ENCODE results near the gene INSM1. TPM values are rescaled to one million over a fixed set of nuclear protein-coding genes. Genes with fewer than 3 reads are reported as not detected.

The INSM1 gene
- total RNA-seq, 1 experiment from 2014 or later: 0.07 TPM

DNA sequence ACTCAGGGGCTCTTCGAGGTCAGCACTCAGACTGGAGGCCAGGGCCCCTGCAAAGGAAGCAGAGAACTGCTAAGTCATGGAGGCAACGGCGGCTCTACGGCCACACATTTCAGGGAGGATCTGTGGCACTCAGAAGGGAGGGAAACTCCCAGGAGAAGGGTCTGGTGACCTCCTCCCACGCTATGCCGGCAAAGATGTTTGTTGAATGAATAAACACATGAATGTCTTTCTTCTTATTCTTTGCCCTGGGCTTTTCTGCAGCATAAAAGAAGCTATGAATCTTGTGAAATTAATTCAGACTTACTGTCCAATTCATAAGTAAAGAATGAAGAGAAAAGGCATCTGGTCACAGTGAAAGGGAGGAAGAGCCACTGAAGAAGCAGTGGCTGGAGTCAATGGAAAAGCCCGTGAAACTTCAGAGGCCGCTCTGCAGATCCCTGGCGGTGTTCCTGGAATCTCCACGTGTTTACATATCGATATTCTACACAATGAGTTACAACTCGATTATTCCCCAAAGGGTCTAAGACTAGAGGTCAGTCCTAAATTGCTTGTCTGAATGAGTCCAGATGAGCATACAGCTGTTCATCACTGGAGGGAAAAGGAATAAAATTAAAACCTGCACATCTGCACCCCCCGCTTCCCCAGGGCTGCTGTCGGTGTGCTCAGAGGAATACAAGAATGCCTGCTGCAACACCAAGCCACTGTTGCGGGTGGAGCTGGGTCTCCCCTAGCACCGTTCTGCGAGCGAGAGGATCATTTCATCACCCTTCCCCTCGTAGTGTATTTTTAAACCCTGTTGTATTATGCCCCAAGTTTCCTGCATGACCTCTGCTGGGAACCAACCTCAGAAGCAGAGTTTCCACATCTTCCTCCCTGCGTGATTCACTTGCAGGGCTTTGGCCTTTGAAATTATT is 25.6 kb downstream of the INSM1 start (continued):
- TF ChIP-seq FOSL1 (IDR thresholded peaks at IDR 0.05; ENCODE audit: low read depth) (no peak), CBX3 (IDR thresholded peaks at IDR 0.05; ENCODE audit: low read depth) (no peak), EZH2 (IDR thresholded peaks at IDR 0.05) (no peak)
- TF ChIP-seq, protein P1, sequence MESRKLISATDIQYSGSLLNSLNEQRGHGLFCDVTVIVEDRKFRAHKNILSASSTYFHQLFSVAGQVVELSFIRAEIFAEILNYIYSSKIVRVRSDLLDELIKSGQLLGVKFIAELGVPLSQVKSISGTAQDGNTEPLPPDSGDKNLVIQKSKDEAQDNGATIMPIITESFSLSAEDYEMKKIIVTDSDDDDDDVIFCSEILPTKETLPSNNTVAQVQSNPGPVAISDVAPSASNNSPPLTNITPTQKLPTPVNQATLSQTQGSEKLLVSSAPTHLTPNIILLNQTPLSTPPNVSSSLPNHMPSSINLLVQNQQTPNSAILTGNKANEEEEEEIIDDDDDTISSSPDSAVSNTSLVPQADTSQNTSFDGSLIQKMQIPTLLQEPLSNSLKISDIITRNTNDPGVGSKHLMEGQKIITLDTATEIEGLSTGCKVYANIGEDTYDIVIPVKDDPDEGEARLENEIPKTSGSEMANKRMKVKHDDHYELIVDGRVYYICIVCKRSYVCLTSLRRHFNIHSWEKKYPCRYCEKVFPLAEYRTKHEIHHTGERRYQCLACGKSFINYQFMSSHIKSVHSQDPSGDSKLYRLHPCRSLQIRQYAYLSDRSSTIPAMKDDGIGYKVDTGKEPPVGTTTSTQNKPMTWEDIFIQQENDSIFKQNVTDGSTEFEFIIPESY (IDR thresholded peaks at IDR 0.05; ENCODE audit: extremely low read depth, insufficient replicate concordance, low read length): no peak

DNA sequence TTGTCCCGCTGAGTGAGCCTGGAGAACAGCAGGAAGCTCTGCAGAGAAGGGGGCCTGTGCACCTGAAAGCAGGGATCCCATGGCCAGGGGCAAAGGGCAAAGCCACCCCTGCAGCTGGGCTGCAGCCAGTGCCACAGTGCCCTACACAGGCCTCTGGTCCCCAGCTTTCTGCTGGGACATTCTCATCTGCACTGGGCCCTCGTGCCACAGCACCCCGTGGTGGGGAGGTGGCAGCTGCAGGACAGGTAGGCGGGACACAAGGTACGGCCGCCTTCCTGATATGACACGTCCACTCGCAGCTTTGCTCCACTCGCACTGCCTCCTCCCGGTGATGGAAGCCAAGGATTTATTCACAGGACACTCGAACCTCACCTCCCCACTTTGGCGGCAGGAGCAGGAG is 27.2 kb downstream of the INSM1 start:
- Histone ChIP-seq H3K36me3 (ENCODE audit: control insufficient read depth in 1 of 2, insufficient read depth in 2 of 2, low read length in 2 of 2) (no peaks in the 10 kb centered on the region), H3K27me3 (ENCODE audit: insufficient read depth, low read length) (no peaks in the 10 kb centered on the region), H3K27ac (ENCODE audit: low read depth, low read length) (no peak overlapping the region), H3K79me2 (ENCODE audit: insufficient read depth, low read length) (no peaks in the 10 kb centered on the region), H4K20me1 (ENCODE audit: insufficient read depth) (no peaks in the 10 kb centered on the region), H3K4me3 (replicated peaks in 1 of 2; ENCODE audit: low read depth in 1 of 2, low read length in 2 of 2) (no peak overlapping the region), H3K4me1 (ENCODE audit: control insufficient read depth in 1 of 2, insufficient read depth in 2 of 2, low read length in 2 of 2) (no peaks in the 10 kb centered on the region), H3K9me2 (ENCODE audit: insufficient read depth) (no peaks in the 10 kb centered on the region), H3K9me3 (ENCODE audit: control insufficient read depth in 1 of 2, insufficient read depth in 1 of 2, low read depth in 1 of 2, low read length in 2 of 2) (no peaks in the 10 kb centered on the region), H3K9ac (ENCODE audit: low read length) (no peak overlapping the region), H3K4me2 (ENCODE audit: low read length) (no peak overlapping the region), H2AFZ (ENCODE audit: low read depth, low read length, poor library complexity, severe bottlenecking) (no peak overlapping the region)
- BruUV-seq (replicated peaks): no TSS peak
- TF ChIP-seq, protein P2, sequence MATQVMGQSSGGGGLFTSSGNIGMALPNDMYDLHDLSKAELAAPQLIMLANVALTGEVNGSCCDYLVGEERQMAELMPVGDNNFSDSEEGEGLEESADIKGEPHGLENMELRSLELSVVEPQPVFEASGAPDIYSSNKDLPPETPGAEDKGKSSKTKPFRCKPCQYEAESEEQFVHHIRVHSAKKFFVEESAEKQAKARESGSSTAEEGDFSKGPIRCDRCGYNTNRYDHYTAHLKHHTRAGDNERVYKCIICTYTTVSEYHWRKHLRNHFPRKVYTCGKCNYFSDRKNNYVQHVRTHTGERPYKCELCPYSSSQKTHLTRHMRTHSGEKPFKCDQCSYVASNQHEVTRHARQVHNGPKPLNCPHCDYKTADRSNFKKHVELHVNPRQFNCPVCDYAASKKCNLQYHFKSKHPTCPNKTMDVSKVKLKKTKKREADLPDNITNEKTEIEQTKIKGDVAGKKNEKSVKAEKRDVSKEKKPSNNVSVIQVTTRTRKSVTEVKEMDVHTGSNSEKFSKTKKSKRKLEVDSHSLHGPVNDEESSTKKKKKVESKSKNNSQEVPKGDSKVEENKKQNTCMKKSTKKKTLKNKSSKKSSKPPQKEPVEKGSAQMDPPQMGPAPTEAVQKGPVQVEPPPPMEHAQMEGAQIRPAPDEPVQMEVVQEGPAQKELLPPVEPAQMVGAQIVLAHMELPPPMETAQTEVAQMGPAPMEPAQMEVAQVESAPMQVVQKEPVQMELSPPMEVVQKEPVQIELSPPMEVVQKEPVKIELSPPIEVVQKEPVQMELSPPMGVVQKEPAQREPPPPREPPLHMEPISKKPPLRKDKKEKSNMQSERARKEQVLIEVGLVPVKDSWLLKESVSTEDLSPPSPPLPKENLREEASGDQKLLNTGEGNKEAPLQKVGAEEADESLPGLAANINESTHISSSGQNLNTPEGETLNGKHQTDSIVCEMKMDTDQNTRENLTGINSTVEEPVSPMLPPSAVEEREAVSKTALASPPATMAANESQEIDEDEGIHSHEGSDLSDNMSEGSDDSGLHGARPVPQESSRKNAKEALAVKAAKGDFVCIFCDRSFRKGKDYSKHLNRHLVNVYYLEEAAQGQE (IDR thresholded peaks at IDR 0.05; ENCODE audit: low read depth): no peak
- TF ChIP-seq, protein P3, sequence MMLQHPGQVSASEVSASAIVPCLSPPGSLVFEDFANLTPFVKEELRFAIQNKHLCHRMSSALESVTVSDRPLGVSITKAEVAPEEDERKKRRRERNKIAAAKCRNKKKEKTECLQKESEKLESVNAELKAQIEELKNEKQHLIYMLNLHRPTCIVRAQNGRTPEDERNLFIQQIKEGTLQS (IDR thresholded peaks at IDR 0.05): no peak
- TF ChIP-seq SIN3A (IDR thresholded peaks at IDR 0.05; ENCODE audit: low read depth) (no peak), POLR2A (IDR thresholded peaks at IDR 0.05; ENCODE audit: borderline replicate concordance, extremely low read depth, insufficient read depth, insufficient read length) (no peak), EGR1 (IDR thresholded peaks at IDR 0.05; ENCODE audit: low read depth) (no peak), CBX3 (IDR thresholded peaks at IDR 0.05; ENCODE audit: low read depth) (no peak), CEBPB (IDR thresholded peaks at IDR 0.05; ENCODE audit: low read depth) (no peak), ELF1 (IDR thresholded peaks at IDR 0.05; ENCODE audit: borderline replicate concordance, low read depth) (no peak), SP1 (IDR thresholded peaks at IDR 0.05; ENCODE audit: low read depth) (no peak), POLR2AphosphoS5 (IDR thresholded peaks at IDR 0.05; ENCODE audit: low read depth, low read length) (no peak), ZNF274 (IDR thresholded peaks at IDR 0.05; ENCODE audit: low read depth, low read length) (no peak), JUND (IDR thresholded peaks at IDR 0.05) (no peak), RAD21 (IDR thresholded peaks at IDR 0.05; ENCODE audit: low read depth) (no peak)
- TF ChIP-seq, protein P4, sequence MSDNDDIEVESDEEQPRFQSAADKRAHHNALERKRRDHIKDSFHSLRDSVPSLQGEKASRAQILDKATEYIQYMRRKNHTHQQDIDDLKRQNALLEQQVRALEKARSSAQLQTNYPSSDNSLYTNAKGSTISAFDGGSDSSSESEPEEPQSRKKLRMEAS (IDR thresholded peaks at IDR 0.05): no peak
- TF ChIP-seq, protein P1 (IDR thresholded peaks at IDR 0.05; ENCODE audit: extremely low read depth, insufficient replicate concordance, low read length): no peak
- ATAC-seq: no peak
- ChIA-PET POLR2A (no interaction called here), RAD21 (ENCODE audit: low non-redundant PET in 1 of 2, low total read pairs in 2 of 2, uncharacterized antibody in 2 of 2, unreplicated experiment in 2 of 2) (no interaction called here), CTCF (no interaction called here)
- intact Hi-C loops (cut with micrococcal nuclease): no loop called here
- DNase-seq (ENCODE audit: low read depth, low spot score): no peak
